MM.1S (cell line): ENCODE measurements around the gene KCNJ6.
"Not testable (repeated sequence)": the region's sequence is repeated elsewhere in the genome, so short reads cannot be mapped to it uniquely, and the experiment has no call there.

Source experiments
- DNase-seq: peaks from one replicate; pipeline ENCODE4 v3.0.0-alpha.2; 2015
- H2AFZ ChIP-seq: fragments of 300-600 bp; sonication (generic); 2 replicates; pipeline ENCODE4 v1.6.0; 2016; ENCODE audit warnings: antibody characterized with exemption, low read length
- H3F3A ChIP-seq: fragments of 300-600 bp; sonication (generic); 2 replicates; pipeline ENCODE4 v1.6.1; 2016; ENCODE audit warnings: mild to moderate bottlenecking, antibody characterized with exemption, low read length, moderate library complexity, mixed read lengths; ENCODE audit not compliant: insufficient read depth
- H3K27ac ChIP-seq: fragments of 300-600 bp; sonication (generic); 2 replicates; pipeline ENCODE4 v1.5.1; 2016; ENCODE audit warnings: mild to moderate bottlenecking, low read length
- H3K27me3 ChIP-seq: fragments of 300-600 bp; sonication (generic); replicated peaks from 2 replicates; pipeline ENCODE4 v1.6.0; 2016; ENCODE audit warnings: low read length; ENCODE audit not compliant: insufficient read depth
- H3K36me3 ChIP-seq: fragments of 300-600 bp; sonication (generic); replicated peaks from 2 replicates; pipeline ENCODE4 v1.6.1; 2016; ENCODE audit warnings: mild to moderate bottlenecking, low read length, mixed read lengths; ENCODE audit not compliant: insufficient read depth
- H3K4me1 ChIP-seq: fragments of 300-600 bp; sonication (generic); 2 replicates; pipeline ENCODE4 v1.6.1; 2016; ENCODE audit warnings: low read length, mixed read lengths
- H3K4me2 ChIP-seq: fragments of 300-600 bp; sonication (generic); 2 replicates; pipeline ENCODE4 v1.6.0; 2016; ENCODE audit warnings: low read depth, low read length
- H3K4me3 ChIP-seq: fragments of 300-600 bp; sonication (generic); 2 replicates; pipeline ENCODE4 v1.5.1; 2016; ENCODE audit warnings: low read length, mixed read lengths
- H3K79me2 ChIP-seq: fragments of 300-600 bp; sonication (generic); 2 replicates; pipeline ENCODE4 v1.6.1; 2016; ENCODE audit warnings: mixed run types, low read length, mixed read lengths
- H3K9ac ChIP-seq: fragments of 300-600 bp; sonication (generic); 2 replicates; pipeline ENCODE4 v1.6.1; 2016; ENCODE audit warnings: low read length, mixed read lengths
- H3K9me2 ChIP-seq: fragments of 300-600 bp; sonication (generic); replicated peaks from 2 replicates; pipeline ENCODE4 v1.6.1; 2016; ENCODE audit warnings: mild to moderate bottlenecking, low read length, mixed read lengths; ENCODE audit not compliant: insufficient read depth
- H3K9me3 ChIP-seq: fragments of 300-600 bp; sonication (generic); replicated peaks from 2 replicates; pipeline ENCODE4 v1.6.1; 2016; ENCODE audit warnings: mild to moderate bottlenecking, low read length, mixed read lengths; ENCODE audit not compliant: insufficient read depth
- H4K20me1 ChIP-seq: fragments of 300-600 bp; sonication (generic); 2 replicates; pipeline ENCODE4 v1.6.1; 2016; ENCODE audit warnings: mild to moderate bottlenecking, low read length, moderate library complexity, mixed read lengths; ENCODE audit not compliant: insufficient read depth
- CTCF ChIP-seq: fragments of 300-600 bp; sonication (generic); IDR thresholded peaks from 2 replicates; pipeline ENCODE4 v1.5.1; 2016; ENCODE audit warnings: antibody characterized with exemption, low read length, mixed read lengths
- EZH2 ChIP-seq: fragments of 300-600 bp; sonication (generic); optimal IDR thresholded peaks from 2 replicates; pipeline ENCODE3; 2017; ENCODE audit warnings: low read depth, mild to moderate bottlenecking, antibody characterized with exemption, low read length, mixed read lengths
- EZH2phosphoT487 ChIP-seq: fragments of 300-600 bp; sonication (generic); IDR thresholded peaks from 2 replicates; pipeline ENCODE4 v1.6.1; 2018; ENCODE audit warnings: antibody characterized with exemption, low read length

KCNJ6 gene

GRCh38 chr21:37647781-37648180 lies 268.5 kb downstream of the KCNJ6 start:
- Histone ChIP-seq H3K79me2 (no peaks in the 10 kb centered on the region), H4K20me1 (no peaks in the 10 kb centered on the region), H3K9me2 (no peaks in the 10 kb centered on the region), H3K4me1 (no peaks in the 10 kb centered on the region), H3K9ac (no peak overlapping the region), H2AFZ (no peak overlapping the region), H3K9me3 (no peaks in the 10 kb centered on the region), H3K27me3 (no peaks in the 10 kb centered on the region), H3F3A (no peaks in the 10 kb centered on the region), H3K36me3 (no peaks in the 10 kb centered on the region), H3K27ac (no peak overlapping the region), H3K4me2 (no peak overlapping the region), H3K4me3 (no peak overlapping the region)
- DNase-seq, result no peak
- TF ChIP-seq EZH2, result no peak
- TF ChIP-seq EZH2phosphoT487, result no peak
- no peak for TF ChIP-seq CTCF

GRCh38 chr21:37646761-37647160 lies 269.5 kb downstream of the KCNJ6 start:
- not testable (repeated sequence) for H3K27ac ChIP-seq, H3K9ac ChIP-seq

DNA sequence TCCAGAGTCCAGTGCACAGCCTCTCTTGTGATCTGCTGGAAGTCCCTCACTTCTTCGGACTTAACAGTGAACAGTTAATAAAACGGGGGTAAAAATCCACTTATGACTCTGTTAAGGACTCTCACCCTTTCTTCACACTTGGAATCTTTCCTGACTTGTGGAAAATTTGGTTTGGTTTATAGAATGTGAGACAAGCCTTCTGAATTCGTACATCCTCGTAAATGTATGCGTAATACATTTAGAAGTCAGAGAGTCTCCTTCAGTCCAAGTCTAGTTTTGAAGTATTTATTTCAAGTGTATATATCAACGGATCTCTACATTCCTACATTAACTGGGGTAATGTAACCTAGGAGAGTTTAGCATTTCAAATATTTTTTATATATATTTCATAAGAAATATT lies 270.4 kb downstream of the KCNJ6 start:
- H2AFZ ChIP-seq, result no peak overlapping the region
- H4K20me1 ChIP-seq, result no peaks in the 10 kb centered on the region
- 0 out of 2 replicates have a peak, but pooled peaks cover 3% of the 10 kb centered on the region for H3K4me1 ChIP-seq
- H3K4me3 ChIP-seq, result no peak overlapping the region
- no peaks in the 10 kb centered on the region for H3K9me3 ChIP-seq
- no peaks in the 10 kb centered on the region for H3K79me2 ChIP-seq
- H3K27me3 ChIP-seq, result no peaks in the 10 kb centered on the region
- TF ChIP-seq CTCF (no peak), EZH2 (no peak), EZH2phosphoT487 (no peak)
- no peak overlapping the region for H3K9ac ChIP-seq
- H3F3A ChIP-seq, result no peaks in the 10 kb centered on the region
- no peak for DNase-seq
- no peaks in the 10 kb centered on the region for H3K36me3 ChIP-seq
- no peak overlapping the region for H3K4me2 ChIP-seq
- no peak overlapping the region for H3K27ac ChIP-seq
- no peaks in the 10 kb centered on the region for H3K9me2 ChIP-seq

More at GRCh38 chr21:37646761-37647160, 269.5 kb downstream of the KCNJ6 start:
- not testable (repeated sequence) for H3K9me2 ChIP-seq, H3K4me3 ChIP-seq, H3K4me1 ChIP-seq, H3K27me3 ChIP-seq, H3K9me3 ChIP-seq, H4K20me1 ChIP-seq, H2AFZ ChIP-seq, DNase-seq, H3K4me2 ChIP-seq, H3K79me2 ChIP-seq, H3F3A ChIP-seq, H3K36me3 ChIP-seq

DNA sequence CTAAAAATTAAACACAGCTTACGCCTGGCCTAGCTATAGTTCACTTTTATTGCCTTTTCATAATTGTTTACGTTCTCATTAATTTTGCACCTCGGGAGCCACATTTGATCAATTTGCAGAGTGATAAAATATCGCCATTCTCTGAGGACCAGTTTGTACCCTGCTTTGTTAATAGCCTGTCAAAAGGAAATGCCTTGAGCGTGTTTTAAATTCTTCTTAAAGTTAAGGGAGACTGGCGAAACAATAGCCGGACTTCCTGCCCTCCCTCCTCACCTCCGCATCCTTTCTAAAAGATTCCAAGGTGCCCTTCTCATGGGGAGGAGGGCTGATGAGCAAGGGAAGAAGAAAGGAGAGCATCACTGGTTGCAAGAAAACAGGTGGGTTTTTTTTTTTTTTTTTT lies 271.6 kb downstream of the KCNJ6 start:
- H3K4me3 ChIP-seq, result no peak overlapping the region
- H3K9ac ChIP-seq, result no peak overlapping the region
- no peaks in the 10 kb centered on the region for H3K27me3 ChIP-seq
- no peak for TF ChIP-seq CTCF
- no peak for TF ChIP-seq EZH2
- TF ChIP-seq EZH2phosphoT487, result no peak
- H3K9me2 ChIP-seq, result no peaks in the 10 kb centered on the region
- no peaks in the 10 kb centered on the region for H3F3A ChIP-seq
- H3K27ac ChIP-seq, result no peak overlapping the region
- DNase-seq, result no peak
- H2AFZ ChIP-seq, result no peak overlapping the region
- H3K36me3 ChIP-seq, result no peaks in the 10 kb centered on the region
- no peaks in the 10 kb centered on the region for H3K9me3 ChIP-seq
- no peaks in the 10 kb centered on the region for H4K20me1 ChIP-seq
- no peak overlapping the region for H3K4me2 ChIP-seq
- H3K79me2 ChIP-seq, result no peaks in the 10 kb centered on the region
- H3K4me1 ChIP-seq, result 0 out of 2 replicates have a peak, but pooled peaks cover 3% of the 10 kb centered on the region

GRCh38 chr21:37643862-37644261 lies 272.4 kb downstream of the KCNJ6 start:
- H3K9me2 ChIP-seq, H3K4me2 ChIP-seq, H3F3A ChIP-seq, H3K9ac ChIP-seq, H3K4me3 ChIP-seq, H3K9me3 ChIP-seq, H3K27ac ChIP-seq, DNase-seq, H3K27me3 ChIP-seq, H3K4me1 ChIP-seq, H4K20me1 ChIP-seq, H3K36me3 ChIP-seq, H2AFZ ChIP-seq, H3K79me2 ChIP-seq: not testable (repeated sequence)
